ENCODE results near the gene ETS1.
A peak's percentile ranks its signal among the peaks of the same experiment; 100 is the strongest.

ETS1 gene

DNA sequence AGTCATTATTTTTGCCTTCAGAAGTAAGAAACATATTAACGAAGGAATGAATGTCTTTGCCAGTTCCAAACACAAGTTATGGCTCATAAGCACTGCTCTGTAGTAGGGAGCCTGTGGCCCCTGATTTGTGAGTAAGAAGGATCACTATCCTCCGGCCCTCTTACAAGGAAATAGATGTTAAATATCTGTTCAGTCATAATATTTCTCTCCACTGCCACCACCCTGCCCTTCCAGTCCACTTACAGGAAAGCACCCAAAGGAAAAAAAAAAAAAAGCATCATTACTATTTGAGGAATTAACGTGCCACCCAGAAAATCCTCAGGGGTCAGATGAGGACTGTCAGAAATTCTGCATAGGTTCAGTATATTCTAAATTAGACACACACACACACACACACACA lies 123.4 kb downstream of the ETS1 start:
- no peak overlapping the region for H3K4me3 ChIP-seq (ENCODE audit: control insufficient read depth, low read depth, low read length)
- TF ChIP-seq, protein P1, sequence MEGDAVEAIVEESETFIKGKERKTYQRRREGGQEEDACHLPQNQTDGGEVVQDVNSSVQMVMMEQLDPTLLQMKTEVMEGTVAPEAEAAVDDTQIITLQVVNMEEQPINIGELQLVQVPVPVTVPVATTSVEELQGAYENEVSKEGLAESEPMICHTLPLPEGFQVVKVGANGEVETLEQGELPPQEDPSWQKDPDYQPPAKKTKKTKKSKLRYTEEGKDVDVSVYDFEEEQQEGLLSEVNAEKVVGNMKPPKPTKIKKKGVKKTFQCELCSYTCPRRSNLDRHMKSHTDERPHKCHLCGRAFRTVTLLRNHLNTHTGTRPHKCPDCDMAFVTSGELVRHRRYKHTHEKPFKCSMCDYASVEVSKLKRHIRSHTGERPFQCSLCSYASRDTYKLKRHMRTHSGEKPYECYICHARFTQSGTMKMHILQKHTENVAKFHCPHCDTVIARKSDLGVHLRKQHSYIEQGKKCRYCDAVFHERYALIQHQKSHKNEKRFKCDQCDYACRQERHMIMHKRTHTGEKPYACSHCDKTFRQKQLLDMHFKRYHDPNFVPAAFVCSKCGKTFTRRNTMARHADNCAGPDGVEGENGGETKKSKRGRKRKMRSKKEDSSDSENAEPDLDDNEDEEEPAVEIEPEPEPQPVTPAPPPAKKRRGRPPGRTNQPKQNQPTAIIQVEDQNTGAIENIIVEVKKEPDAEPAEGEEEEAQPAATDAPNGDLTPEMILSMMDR (IDR thresholded peaks at IDR 0.05; ENCODE audit: control insufficient read depth, insufficient read depth, low read depth, low read length, missing control alignments) = no peak
- DNase-seq (ENCODE audit: low read depth) = no peak

DNA sequence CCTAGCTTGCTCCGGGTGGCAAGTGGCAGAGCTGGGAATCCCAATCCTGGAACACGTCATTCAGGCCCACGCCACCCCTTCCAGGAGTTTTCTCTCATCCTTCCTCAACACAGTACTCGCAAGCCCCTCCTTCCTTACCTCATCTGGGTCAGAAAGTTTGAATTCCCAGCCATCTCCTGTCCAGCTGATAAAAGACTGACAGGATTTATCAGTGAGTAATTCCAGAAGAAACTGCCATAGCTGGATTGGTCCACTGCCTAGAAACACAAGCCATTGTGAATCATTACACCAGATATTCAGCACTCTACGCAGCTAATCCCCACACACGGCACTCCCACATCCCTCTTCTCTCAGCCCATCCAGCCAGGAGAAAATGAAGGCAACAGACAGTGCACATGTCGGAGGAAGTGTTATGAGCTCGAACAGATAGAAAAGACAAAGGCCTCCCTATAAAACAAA lies 124.0 kb downstream of the ETS1 start:
- no peak overlapping the region for H3K4me3 ChIP-seq (ENCODE audit: control insufficient read depth, low read depth, low read length)
- TF ChIP-seq, protein P1 (IDR thresholded peaks at IDR 0.05; ENCODE audit: control insufficient read depth, insufficient read depth, low read depth, low read length, missing control alignments) = no peak
- DNase-seq (ENCODE audit: low read depth) = peak; percentile 72

DNA sequence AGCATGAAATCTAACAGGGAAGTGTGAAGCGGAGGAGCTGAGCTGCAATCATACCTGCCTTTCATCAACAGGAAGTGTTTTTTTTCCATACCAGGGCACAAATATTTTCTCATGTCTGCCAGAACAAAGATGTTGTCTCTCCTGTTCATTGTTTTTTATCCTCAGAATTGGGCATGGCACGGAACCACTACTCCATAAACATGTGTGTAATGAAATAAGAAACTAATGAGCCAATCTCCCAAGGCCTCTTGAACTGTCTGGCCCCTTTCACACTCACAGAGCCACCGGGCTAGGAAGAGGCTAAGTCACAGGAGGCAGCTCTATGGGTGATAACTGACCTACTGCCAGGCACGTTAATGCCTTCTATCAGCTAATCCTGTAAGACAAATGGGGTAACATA lies 124.4 kb downstream of the ETS1 start:
- no peak for DNase-seq (ENCODE audit: low read depth)
- H3K4me3 ChIP-seq (ENCODE audit: control insufficient read depth, low read depth, low read length) = no peak overlapping the region
- TF ChIP-seq, protein P1 (IDR thresholded peaks at IDR 0.05; ENCODE audit: control insufficient read depth, insufficient read depth, low read depth, low read length, missing control alignments) = no peak

DNA sequence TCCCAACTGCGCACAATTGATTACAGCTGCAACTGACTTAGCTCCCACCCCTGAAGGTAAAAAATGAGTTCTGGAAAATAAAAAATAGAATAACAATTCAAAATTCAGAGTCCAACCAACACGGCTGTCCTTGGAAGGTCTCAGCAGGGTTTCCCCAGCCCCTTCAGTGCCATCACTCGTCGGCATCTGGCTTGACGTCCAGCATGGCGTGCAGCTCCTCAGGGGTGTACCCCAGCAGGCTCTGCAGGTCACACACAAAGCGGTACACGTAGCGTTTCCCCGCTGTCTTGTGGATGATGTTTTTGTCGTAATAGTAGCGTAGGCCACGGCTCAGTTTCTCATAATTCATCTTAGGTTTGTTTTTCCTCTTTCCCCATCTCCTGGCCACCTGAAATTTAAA lies 125.2 kb downstream of the ETS1 start:
- TF ChIP-seq, protein P1 (IDR thresholded peaks at IDR 0.05; ENCODE audit: control insufficient read depth, insufficient read depth, low read depth, low read length, missing control alignments) = no peak
- no peak overlapping the region for H3K4me3 ChIP-seq (ENCODE audit: control insufficient read depth, low read depth, low read length)
- no peak for DNase-seq (ENCODE audit: low read depth)

DNA sequence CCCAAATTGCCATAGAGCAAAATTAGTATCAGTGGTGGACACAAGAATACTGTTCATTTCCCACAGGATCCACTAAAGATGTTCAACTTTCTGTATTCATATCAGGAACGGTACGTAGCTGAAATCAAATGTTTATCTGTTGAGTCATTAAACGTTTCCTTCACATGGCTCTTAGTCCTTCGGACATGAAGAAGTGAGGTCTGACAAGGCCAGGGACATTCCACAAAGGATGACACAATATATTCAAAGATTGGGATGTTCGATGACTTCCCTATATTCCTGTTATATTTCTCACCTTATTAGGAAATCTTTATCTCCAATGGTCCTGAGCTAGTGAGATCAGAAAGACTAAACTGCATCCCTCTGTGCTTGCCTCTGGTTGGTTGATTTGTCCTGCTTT lies 129.0 kb downstream of the ETS1 start:
- H3K4me3 ChIP-seq (ENCODE audit: control insufficient read depth, low read depth, low read length) = no peak overlapping the region
- TF ChIP-seq, protein P1 (IDR thresholded peaks at IDR 0.05; ENCODE audit: control insufficient read depth, insufficient read depth, low read depth, low read length, missing control alignments) = no peak
- DNase-seq (ENCODE audit: low read depth) = no peak

DNA sequence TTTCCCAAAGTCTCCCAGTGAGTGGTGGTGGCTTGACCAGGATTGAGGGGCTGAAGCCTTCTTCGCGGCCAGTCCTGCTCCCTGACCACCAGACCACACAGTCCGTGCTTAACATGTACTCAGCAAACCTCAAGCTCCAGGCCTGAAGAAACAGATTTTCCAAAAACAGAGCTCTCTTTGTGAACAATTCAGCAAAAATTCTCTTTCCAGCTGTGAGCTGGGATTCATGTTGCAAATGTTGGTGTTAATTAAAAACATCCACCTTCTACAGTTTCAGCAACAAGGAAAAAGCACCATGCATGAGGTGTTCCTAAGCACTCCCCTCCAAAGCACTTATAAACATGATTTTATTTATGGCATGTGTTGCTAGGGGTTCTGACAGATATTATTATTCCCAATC lies 129.5 kb downstream of the ETS1 start:
- H3K4me3 ChIP-seq (ENCODE audit: control insufficient read depth, low read depth, low read length) = no peak overlapping the region
- TF ChIP-seq, protein P1 (IDR thresholded peaks at IDR 0.05; ENCODE audit: control insufficient read depth, insufficient read depth, low read depth, low read length, missing control alignments) = no peak
- DNase-seq (ENCODE audit: low read depth) = no peak
